HG03342 (cell line): ENCODE measurements around the gene LRRC3.

Experiments used
- ATAC-seq: cut with Tn5 transposase; IDR thresholded peaks from one replicate; pipeline ENCODE4 v1.9.1; 2021; ENCODE audit warnings: mild to moderate bottlenecking, moderate library complexity; ENCODE audit not compliant: unreplicated experiment

The LRRC3 gene

DNA sequence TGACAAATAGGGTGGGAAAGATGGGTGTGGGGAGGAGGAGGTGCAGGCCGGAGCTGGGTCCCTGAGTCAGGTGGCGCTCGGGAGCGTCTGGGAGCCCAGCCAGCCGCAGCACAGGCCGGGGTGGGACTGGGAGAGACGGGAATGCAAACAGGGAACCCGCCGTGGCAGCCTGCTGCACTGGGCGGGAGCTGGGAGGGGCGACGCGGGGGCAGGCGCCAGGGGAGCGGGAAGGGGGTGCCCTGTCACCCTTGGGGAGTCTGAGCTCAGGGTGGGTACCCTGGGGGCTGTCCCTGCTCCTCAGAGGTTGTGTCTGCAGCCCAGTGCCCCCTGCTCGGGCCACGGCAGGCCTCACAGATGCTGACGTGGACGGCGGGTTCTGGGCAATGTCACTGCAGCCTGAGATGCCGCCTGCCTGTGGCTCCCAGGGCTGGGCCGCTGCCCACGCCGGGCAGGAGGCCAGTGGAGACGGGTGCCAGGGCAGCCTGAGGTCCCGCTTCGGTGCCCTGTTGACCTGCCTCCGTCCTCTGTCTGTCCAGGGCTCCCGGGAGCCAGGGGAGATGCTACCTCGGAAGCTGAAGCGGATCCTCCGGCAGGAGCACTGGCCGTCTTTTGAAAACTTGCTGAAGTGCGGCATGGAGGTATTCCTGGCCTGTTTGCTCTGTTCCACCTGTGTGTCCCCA is 16.6 kb upstream of the LRRC3 start:
- no peak for ATAC-seq

GRCh38 chr21:44439211-44439600 is 16.1 kb upstream of the LRRC3 start:
- no peak for ATAC-seq

DNA sequence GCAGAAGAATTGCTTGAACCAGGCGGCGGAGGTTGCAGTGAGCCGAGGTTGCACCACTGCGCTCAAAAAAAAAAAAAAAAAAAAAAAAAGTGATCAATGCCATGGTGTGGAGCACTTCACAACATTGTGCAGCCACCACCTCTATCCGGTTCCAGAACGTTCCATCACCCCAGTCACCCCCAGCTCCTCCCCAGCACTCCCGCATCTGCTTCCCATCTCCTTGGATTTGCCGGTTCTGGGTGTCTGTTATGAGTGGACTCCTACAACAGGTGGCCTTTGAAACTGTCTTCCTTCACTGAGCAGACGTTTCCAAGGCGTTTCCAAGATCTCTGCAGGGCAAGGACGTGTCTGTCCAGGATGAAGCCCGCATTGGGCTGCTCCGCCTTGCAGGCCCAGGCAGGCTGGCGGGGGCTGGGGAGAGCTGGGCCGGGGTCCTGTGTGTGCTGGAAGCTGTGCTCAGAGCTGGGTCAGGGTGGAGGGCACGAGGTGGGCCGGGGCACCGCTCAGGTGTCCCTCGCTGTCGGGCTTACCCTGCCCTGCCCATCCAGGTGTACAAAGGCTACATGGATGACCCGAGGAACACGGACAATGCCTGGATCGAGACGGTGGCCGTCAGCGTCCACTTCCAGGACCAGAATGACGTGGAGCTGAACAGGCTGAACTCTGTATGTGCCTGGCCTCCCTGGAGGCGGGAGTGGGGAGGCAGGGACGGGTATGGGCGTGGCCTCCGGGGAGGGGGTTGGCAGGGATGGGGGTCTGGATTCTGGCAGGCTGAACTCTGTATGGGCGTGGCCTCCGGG is 14.9 kb upstream of the LRRC3 start:
- ATAC-seq = no peak

DNA sequence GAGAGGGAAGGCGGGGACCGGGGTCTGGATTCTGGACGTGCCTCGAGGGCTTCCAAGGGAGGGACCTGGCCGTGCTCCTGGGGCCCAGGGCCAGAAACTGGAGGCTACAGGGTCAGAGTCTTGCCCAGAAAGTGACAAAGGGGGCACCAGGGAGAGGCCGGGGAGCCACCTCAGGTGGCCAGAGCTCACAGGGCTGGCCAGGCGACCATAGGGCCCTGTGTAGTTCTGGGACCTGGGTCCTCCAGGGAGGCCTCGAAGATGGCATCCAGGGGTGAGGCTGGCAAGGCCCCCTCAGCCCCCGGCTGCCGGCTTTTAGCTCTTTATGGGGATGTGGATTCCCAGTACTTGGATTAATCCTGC is 14.3 kb upstream of the LRRC3 start:
- no peak for ATAC-seq

- ATAC-seq = no peak
Observed at GRCh38 chr21:44441581-44442265, 13.6 kb upstream of the LRRC3 start.

DNA sequence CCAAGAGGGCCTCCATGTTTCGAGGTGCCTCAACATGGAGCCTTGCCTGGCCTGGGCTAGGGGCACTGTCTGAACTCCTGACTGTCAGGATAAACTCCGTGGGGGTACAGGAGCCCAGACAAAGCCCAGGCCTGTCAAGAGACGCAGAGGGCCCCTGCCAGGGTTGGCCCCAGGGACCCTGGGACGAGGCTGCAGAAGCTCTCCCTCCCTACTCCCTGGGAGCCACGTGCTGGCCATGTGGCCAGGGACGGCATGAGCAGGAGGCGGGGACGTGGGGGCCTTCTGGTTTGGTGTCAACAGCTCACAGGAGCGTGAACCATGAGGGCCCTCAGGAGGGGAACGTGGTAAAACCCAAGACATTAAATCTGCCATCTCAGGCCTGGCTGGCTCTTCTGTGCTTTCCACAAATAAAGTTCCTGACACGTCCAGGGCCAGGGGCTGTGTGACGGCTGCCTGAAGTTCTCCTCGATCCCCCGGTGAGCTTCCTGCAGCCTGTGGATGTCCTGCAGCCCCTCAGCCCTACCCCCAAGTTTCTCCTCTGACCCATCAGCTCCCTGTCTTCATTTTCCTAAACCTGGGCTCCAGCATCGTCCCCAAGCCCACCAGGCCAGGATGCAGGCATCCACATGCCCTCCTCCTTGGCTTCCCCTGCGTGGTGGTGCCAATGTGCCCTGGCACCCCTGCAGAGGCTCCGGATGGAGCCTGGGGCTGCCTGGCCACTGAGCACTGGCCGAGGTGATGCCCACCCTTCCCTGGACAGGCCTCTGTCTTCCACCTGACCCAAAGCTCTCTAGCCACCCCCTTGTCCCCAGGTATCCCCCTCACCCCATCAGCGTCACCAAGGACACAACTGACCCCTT is 12.8 kb upstream of the LRRC3 start:
- no peak for ATAC-seq

DNA sequence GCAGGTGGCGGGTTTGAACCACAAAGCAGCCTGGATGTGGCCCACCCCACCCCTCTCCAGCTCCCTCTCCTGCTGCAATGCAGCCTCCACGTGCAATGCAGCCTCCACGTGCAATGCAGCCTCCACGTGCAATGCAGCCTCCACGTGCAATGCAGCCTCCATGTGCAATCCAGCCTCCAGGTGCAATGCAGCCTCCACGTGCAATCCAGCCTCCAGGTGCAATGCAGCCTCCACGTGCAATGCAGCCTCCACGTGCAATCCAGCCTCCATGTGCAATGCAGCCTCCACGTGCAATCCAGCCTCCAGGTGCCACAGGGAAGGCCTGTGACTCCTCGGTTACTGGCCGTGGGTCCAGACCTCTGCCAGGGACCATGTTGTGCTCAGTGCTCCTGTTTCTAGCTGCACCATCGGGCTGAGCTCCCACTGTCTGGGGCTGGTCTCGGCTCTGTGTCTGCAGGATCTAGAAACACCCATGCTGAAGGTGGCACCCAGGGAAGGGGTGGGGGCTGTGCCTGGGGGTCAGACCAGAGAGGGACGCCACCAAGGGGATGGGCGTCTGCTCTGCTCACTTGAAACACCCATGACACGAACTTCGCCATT is 11.9 kb upstream of the LRRC3 start:
- no peak for ATAC-seq

DNA sequence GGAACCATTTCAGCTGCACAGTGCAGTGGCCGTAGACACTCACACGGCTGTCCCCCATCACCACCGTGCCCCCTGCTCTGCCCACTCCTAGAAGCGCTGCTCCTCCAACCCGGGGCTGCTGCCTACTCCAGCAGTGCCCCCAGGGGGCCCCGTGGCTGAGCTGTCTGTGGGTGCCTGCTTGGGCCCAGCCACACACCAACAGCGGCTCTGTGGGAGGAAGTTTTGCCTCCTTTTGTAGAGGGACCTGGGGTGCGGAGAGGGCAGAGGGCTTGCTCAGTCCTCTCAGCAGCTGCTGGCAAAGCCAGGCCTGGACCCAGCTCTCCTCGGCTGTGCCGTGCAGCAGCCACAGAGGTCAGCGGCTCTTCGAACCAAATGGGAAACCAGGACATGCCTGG is 11.4 kb upstream of the LRRC3 start:
- no peak for ATAC-seq

GRCh38 chr21:44444286-44444931 is 10.9 kb upstream of the LRRC3 start:
- no peak for ATAC-seq

DNA sequence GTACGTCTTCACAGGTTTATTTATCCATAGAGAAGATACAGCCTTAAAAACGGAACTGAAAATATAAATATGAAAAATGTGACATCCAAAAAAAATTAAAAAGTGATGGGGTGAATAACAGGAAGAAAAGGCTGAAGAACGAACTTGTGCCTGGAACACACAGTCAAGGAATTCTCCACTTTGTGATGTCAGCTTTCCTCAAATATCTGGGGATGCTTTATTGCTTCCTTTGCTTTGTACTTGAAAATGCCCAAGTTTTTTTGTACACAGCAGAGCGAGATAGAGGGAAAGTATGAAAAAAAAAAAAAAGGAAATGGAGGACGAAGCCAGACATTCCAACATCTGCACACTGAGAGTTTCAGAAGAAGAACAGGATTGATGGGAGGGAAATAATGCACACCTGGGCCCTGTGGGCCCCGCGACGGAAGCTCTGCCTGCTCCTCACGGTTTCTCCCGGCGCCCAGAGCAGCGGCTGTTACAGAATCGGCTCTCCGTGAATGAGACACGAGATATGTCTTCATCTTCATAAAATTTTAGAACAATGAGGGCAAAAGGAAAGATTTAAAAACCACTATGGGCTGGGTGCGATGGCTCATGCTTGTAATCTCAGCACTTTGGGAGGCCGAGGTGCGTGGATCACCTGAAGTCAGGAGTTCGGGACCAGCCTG is 10.0 kb upstream of the LRRC3 start:
- no peak for ATAC-seq

DNA sequence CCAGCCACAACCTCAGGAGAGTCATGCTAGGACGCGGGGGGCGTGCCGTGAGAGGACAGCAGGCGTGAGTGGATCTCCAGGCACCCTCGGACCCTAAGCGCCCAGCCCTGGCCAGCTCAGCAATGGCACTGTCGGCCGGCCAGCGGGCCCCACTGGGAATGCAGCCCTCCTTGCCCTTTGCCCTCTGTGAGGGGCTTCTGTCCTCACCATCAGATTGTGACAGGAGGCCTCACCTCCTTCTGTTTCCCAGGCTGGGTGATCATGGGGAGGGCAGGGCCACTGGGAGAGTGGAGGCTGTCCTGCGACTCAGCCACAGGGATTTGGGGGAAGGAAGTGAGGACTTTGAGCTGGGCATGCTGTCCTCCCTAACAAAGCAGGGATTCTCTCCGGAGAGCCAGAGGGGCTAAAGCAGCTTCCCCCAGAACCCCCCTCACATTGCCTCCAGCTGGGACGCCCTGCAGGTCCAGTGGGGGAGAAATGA is 6.6 kb upstream of the LRRC3 start:
- no peak for ATAC-seq

GRCh38 chr21:44449473-44450363 is 5.6 kb upstream of the LRRC3 start:
- ATAC-seq = no peak

DNA sequence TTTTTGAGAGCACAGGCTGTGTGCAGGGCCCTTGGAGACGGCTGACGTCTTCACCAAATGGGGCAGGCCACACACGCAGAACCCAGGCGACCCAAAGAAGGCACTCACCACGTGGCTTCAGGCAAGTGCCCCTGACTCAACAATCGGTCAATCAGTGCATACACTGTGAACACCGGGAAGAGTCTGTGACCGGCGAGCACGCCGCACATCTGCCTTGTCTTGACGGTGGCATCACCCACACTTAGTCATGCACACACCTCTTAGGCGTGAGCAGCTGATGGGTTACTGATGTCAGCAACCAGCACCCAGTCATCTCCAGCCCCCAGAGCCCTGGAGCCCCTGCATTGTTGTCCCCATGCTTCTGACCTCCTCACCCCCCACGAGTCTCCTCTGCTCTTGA is 4.9 kb upstream of the LRRC3 start:
- ATAC-seq = no peak

- no peak for ATAC-seq
Observed at GRCh38 chr21:44450999-44451398, 4.3 kb upstream of the LRRC3 start.

DNA sequence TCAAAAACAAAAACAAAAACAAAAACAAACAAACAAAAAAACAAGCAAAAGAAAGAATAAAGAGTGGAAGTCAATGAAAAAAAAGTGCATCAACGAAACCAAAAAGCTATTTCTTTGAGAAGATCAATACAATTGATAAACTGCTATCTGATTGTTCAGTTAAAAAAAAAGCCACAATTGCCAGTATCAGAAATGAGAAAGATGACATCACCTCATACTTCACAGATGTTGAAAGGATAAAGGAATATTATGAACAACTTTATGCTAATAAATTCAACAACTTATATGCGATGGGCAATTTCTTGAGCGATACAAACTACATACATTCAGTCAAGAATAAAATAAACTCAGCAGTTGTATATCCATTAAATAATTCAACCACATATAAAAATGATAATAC is 2.2 kb upstream of the LRRC3 start:
- ATAC-seq = no peak

DNA sequence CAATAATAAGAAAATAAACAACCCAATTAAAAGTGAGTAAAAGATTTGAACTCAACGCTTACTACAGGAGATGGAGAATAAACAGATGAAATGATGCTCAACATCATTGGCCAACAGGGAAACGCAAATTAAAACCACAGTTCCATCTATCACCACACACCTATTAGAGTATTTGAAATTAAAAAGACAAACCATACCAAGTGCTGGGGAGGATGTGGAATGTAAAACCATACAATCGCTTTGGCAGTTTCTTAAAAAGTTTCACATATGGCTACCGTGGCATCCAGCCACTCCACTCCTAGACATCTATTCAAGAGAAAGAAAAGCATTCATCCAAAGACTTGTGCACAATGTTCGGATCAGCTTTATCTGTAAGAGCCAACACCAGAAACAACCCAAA is 1.3 kb upstream of the LRRC3 start:
- no peak for ATAC-seq

DNA sequence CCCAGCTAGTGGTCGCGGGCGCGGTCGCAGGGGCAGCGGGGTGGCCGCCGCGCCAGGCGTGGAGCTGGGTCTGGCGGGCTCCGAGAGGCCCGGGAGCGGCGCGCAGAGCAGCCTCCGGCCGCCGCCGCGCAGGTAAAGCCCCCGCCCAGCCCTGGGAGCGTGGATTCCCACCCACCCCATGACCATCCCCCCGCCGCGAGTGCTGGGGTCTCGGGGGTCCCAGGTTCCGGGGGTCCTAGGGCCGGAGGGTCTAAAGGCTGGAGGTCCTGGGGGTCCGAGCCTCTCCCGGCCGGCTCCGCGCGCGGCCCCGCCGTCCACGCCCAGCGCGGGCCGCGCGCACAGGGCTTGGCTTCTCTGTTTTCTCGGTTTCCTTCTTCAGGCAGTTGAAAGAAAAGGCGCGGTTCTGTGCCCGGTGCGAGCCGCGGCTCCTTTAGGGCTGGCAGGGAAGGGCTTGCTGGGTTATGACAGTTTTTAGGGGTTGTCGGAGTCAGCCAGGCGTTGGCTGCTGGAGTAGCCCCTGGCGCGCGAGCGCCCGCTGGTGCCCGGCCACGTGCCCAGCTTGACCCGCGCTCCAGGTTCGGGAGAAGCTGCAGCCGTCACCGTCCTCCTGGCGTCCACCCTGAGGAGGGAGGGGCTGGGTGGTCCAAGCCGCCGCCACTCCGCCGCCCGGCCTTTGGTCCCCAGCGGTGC is 359 bp downstream of the LRRC3 start:
- ATAC-seq = no peak
